Measurements from ENCODE around the gene ESRRB.

GRCh38 chr14:76354310-76354709, 21.6 kb upstream of the ESRRB start:
- TF ChIP-seq CTCF (IDR thresholded peaks at IDR 0.05; ENCODE audit: poor library complexity) (no peak), EZH2 (IDR thresholded peaks at IDR 0.05; ENCODE audit: borderline replicate concordance) (no peak), EZH2phosphoT487 (IDR thresholded peaks at IDR 0.05; ENCODE audit: low read depth, severe bottlenecking, unreplicated experiment) (no peak)
